K562 (cell line): Measurements from ENCODE around the gene PLAAT3. TPM values are rescaled to one million over a fixed set of nuclear protein-coding genes. Genes with fewer than 3 reads are reported as not detected.

Source experiments
- ATAC-seq: fragments of 200-7000 bp; cut with Tn5 transposase; 3 replicates; pipeline ENCODE4 v1.9.1; 2020; ENCODE audit warnings: moderate library complexity
- BruUV-seq: library from RNA; stranded (reverse); fragments of 400-500 nt; replicated peaks from 2 replicates; lab custom pipeline; 2021; lab: Mats Ljungman, UMichigan
- CTCF ChIA-PET: fragments of 300-600 bp; formaldehyde crosslinking; extraction: SDS; loops from one replicate; lab custom pipeline; 2021; ENCODE audit warnings: low intra/inter-chr PET ratio; lab: Yijun Ruan, JAX
- POLR2A ChIA-PET: fragments of 300-600, 350-650 bp; sonication (Branson Sonifier 250); formaldehyde crosslinking; extraction: SDS; loops from one replicate; lab custom pipeline; 2021; ENCODE audit warnings: antibody characterized with exemption, inconsistent platforms; lab: Yijun Ruan, JAX
- DNase-seq, 4 experiments: peaks; one replicate each; pipeline versions ENCODE4 v3.0.0 to v3.0.0-alpha.2; 2011 to 2018; ENCODE audit warnings: low spot score in 3 of 4, mixed read lengths in 3 of 4; ENCODE audit errors: extremely low read depth in 1 of 4
- FAIRE-seq: peaks from 2 replicates; lab custom pipeline; 2011; peaks lifted over from hg19 to GRCh38; lab: Jason Lieb, UNC
- H2AFZ ChIP-seq: 2 replicates; pipeline ENCODE4 v1.6.0; 2011; ENCODE audit warnings: low read depth, low read length, control low read depth, inconsistent platforms
- H3K27ac ChIP-seq: fragments of 200-600 bp; 3 replicates; pipeline ENCODE4 v1.8.0; 2011; ENCODE audit warnings: low read depth, mild to moderate bottlenecking, control low read depth, inconsistent platforms, low read length, moderate library complexity, mixed read lengths; ENCODE audit errors: extremely low read depth
- H3K27me3 ChIP-seq, 2 experiments: fragments of 300-600 bp in 1 of 2; 2 replicates in 1 of 2; 3 replicates in 1 of 2; pipeline versions ENCODE4 v1.6.0 to v1.8.0; 2011; ENCODE audit warnings: inconsistent platforms in 2 of 2, low read length in 2 of 2, mild to moderate bottlenecking in 1 of 2, mixed read lengths in 1 of 2, moderate library complexity in 1 of 2; ENCODE audit not compliant: control insufficient read depth in 2 of 2, insufficient read depth in 2 of 2
- H3K36me3 ChIP-seq: fragments of 300-600 bp; 3 replicates; pipeline ENCODE4 v1.8.0; 2011; ENCODE audit warnings: mild to moderate bottlenecking, low read length, inconsistent platforms; ENCODE audit not compliant: control insufficient read depth, insufficient read depth
- H3K4me1 ChIP-seq, 2 experiments: fragments of 200-600 bp in 1 of 2; replicated peaks in 1 of 2; 2 replicates in 1 of 2; 3 replicates in 1 of 2; pipeline versions ENCODE4 v1.5.1 to v1.8.0; 2011; ENCODE audit warnings: inconsistent platforms in 2 of 2, low read length in 2 of 2, mild to moderate bottlenecking in 1 of 2, mixed read lengths in 1 of 2, moderate library complexity in 1 of 2; ENCODE audit not compliant: control insufficient read depth in 2 of 2, insufficient read depth in 2 of 2
- H3K4me2 ChIP-seq: 2 replicates; pipeline ENCODE4 v1.6.1; 2011; ENCODE audit warnings: low read length, control low read depth, inconsistent platforms, mixed read lengths; ENCODE audit not compliant: insufficient read depth
- H3K4me3 ChIP-seq: fragments of 200-600 bp; sonication (generic), shearing (Covaris generic); 2 replicates; pipeline ENCODE4 v1.5.1; 2016; ENCODE audit warnings: control low read depth, inconsistent platforms
- H3K79me2 ChIP-seq: fragments of 200-600 bp; 3 replicates; pipeline ENCODE4 v1.8.0; 2011; ENCODE audit warnings: low read length, inconsistent platforms; ENCODE audit not compliant: control insufficient read depth, insufficient read depth
- H3K9ac ChIP-seq, 2 experiments: 2 replicates each; pipeline versions ENCODE4 v1.6.0 to v1.6.1; 2011; ENCODE audit warnings: low read depth in 2 of 2, low read length in 2 of 2, control low read depth in 1 of 2, inconsistent platforms in 1 of 2, mild to moderate bottlenecking in 1 of 2, mixed read lengths in 1 of 2; ENCODE audit not compliant: insufficient read depth in 1 of 2
- H3K9me1 ChIP-seq: one replicate; pipeline ENCODE4 v1.6.0; 2011; ENCODE audit warnings: inconsistent platforms, mild to moderate bottlenecking, low read length, moderate library complexity; ENCODE audit not compliant: control insufficient read depth, insufficient read depth
- H3K9me3 ChIP-seq: replicated peaks from 2 replicates; pipeline ENCODE4 v1.5.1; 2011; ENCODE audit warnings: low read depth, low read length, inconsistent platforms; ENCODE audit not compliant: control insufficient read depth, insufficient read depth
- H4K20me1 ChIP-seq: replicated peaks from 2 replicates; pipeline ENCODE4 v1.6.1; 2011; ENCODE audit warnings: low read length, inconsistent platforms, mixed read lengths; ENCODE audit not compliant: control insufficient read depth, insufficient read depth
- DIDO1 ChIP-seq: fragments of 450-650 bp; IDR thresholded peaks from 2 replicates; pipeline ENCODE4 v1.6.1; 2016; ENCODE audit warnings: low read depth, missing biosample characterization, missing genetic modification characterization
- ESRRA ChIP-seq: fragments of 450-650 bp; IDR thresholded peaks from 2 replicates; pipeline ENCODE4 v1.6.1; 2014; ENCODE audit warnings: low read depth, mild to moderate bottlenecking, moderate library complexity, borderline replicate concordance
- KDM2B ChIP-seq: fragments of 250-450 bp; sonication (Bioruptor Pico); IDR thresholded peaks from 2 replicates; pipeline ENCODE4 v1.8.0; 2021; ENCODE audit warnings: mild to moderate bottlenecking, moderate library complexity
- SOX6 ChIP-seq: fragments of 450-650 bp; IDR thresholded peaks from 2 replicates; pipeline ENCODE4 v1.6.1; 2014; ENCODE audit warnings: mild to moderate bottlenecking
- YY1 ChIP-seq, 3 experiments: IDR thresholded peaks; 2 replicates each; pipeline ENCODE4 v1.6.1; 2011; ENCODE audit warnings: low read length in 2 of 3, mild to moderate bottlenecking in 2 of 3, moderate library complexity in 2 of 3, borderline replicate concordance in 1 of 3, control low read depth in 1 of 3, low read depth in 1 of 3; ENCODE audit not compliant: insufficient read depth in 3 of 3, insufficient replicate concordance in 2 of 3, control insufficient read depth in 1 of 3, insufficient read length in 1 of 3; ENCODE audit errors: extremely low read depth in 1 of 3
- ZKSCAN1 ChIP-seq: fragments of 150-350 bp; IDR thresholded peaks from 2 replicates; pipeline ENCODE4 v1.6.1; 2016; ENCODE audit warnings: low read depth, low read length
- ZNF830 ChIP-seq: fragments of 250-450 bp; sonication (Bioruptor Pico); IDR thresholded peaks from 2 replicates; pipeline ENCODE4 v1.5.0; 2021; ENCODE audit warnings: mild to moderate bottlenecking
- WGBS: fragments of 100-300 bp; shearing (Covaris generic); methylation state at CpG from one replicate; pipeline ENCODE4 v1.1.6; 2016; ENCODE audit warnings: low coverage, mixed read lengths; ENCODE audit not compliant: insufficient coverage; ENCODE audit errors: missing lambda C conversion rate; 5-methylcytosine and 5-hydroxymethylcytosine counted together
- in situ Hi-C: fragments of 300-500 bp; cut with MboI; formaldehyde crosslinking; loops from 4 replicates; pipeline ENCODE4 v1.15.0; 2018; ENCODE audit warnings: inconsistent platforms, mixed read lengths
- intact Hi-C: fragments of 100-400 bp; cut with micrococcal nuclease; formaldehyde crosslinking; loops from 2 replicates; pipeline ENCODE4 v1.14.2; 2022
- polyA plus RNA-seq, 8 experiments: library from polyadenylated mRNA; depleted of rRNA in 4 of 8; stranded (reverse) in 5 of 8; unstranded in 3 of 8; fragments of >200 nt; fragmentation: Nextera tagmentation in 2 of 8; fragmentation: Illumina TruSeq in 1 of 8; extraction: Ambion mirVana in 2 of 8; extraction: Trizol in 1 of 8; gene quantifications; 2 replicates each; pipeline versions ENCODE4 v1.2.1 to v1.2.3, GENCODE V29; 2011 to 2014; ENCODE audit warnings: inconsistent platforms in 1 of 8, missing spikeins in 1 of 8
- total RNA-seq, 7 experiments: library from RNA; depleted of rRNA in 6 of 7; stranded (reverse); fragments of >200 nt in 6 of 7; fragmentation: Illumina TruSeq in 2 of 7; extraction: Trizol in 2 of 7; gene quantifications; 2 replicates each; pipeline versions ENCODE4 v1.2.1 to v1.2.3, GENCODE V29; 2011 to 2021; ENCODE audit warnings: low replicate concordance in 1 of 7
- TF ChIP-seq, protein P1 (sequence below): sonication (generic); formaldehyde crosslinking; IDR thresholded peaks from 2 replicates; pipeline ENCODE4 v1.8.1; 2023; ENCODE audit warnings: missing genetic modification reagents, mild to moderate bottlenecking, borderline replicate concordance
- TF ChIP-seq, protein P2 (sequence below): fragments of 250-450 bp; sonication (Bioruptor Pico); IDR thresholded peaks from 2 replicates; pipeline ENCODE4 v1.9.0; 2021; ENCODE audit warnings: mild to moderate bottlenecking, inconsistent platforms

PLAAT3 gene
- total and polyA plus RNA-seq, 9 of the 15 experiments (the other 6 are each of a cell fraction or from before 2014, with no cell fraction given): 0.80 to 2.7 (median 1.4) TPM

DNA sequence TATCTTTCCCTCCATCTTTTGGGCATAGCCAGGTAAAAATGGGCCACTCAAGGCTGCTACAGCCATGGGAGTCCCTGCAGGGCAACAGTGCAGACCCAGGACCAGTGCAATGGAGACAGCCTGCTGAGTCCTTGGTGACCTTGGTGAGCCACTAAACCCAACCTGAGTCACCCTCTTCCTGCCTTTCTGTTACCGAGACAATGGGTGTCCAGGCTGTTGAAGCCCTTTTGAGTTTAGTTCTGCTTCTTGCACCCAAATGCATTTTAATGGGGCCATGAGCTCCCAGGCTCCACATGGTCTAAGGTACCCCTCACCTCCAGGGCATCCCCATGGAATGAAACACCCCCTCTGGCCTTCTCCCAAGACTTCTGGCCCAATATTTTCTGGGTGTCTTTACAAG is 78.5 kb downstream of the PLAAT3 start:
- intact Hi-C loops: no loop called here
- Histone ChIP-seq H3K9me3 (no peaks in the 10 kb centered on the region), H3K79me2 (no peaks in the 10 kb centered on the region), H3K4me3 (no peak overlapping the region), H4K20me1 (no peaks in the 10 kb centered on the region), H3K4me2 (no peak overlapping the region; the same call in 1 of the 2 replicates), H2AFZ (peak overlapping the region; percentile 83), H3K27ac (no peak overlapping the region), H3K9me1 (no peaks in the 10 kb centered on the region)
- in situ Hi-C loops: no loop called here
- ChIA-PET POLR2A (interaction anchor here (0.9 kb wide), 1 partner anchor 18 kb away, joined by 3 read pairs; no protein-coding TSS in a partner anchor), CTCF (no interaction called here)
- ATAC-seq (no peak), DNase-seq (peak in 3 of 4 experiments; percentile 11 to 38 (median 34)), FAIRE-seq (peak; percentile 40)
- WGBS: 57% methylated on average over 1 of the region's 1 CpG
- TF ChIP-seq ESRRA (peak; percentile 67), ZNF830 (CRISPR knock-in tag) (no peak), SOX6 (0 out of 2 replicates have a peak, but pooled peaks have one; percentile 25), YY1 (IDR thresholded peaks at IDR 0.05; ENCODE audit: borderline replicate concordance in 1 of 3, control insufficient read depth in 1 of 3, extremely low read depth in 1 of 3, insufficient read depth in 3 of 3, insufficient read length in 1 of 3, insufficient replicate concordance in 2 of 3, low read depth in 1 of 3, low read length in 2 of 3) (peak in 1 of 3 experiments; percentile 23), ZKSCAN1 (no peak), DIDO1 (no peak), KDM2B (CRISPR knock-in tag) (no peak)
- TF ChIP-seq, protein P1, sequence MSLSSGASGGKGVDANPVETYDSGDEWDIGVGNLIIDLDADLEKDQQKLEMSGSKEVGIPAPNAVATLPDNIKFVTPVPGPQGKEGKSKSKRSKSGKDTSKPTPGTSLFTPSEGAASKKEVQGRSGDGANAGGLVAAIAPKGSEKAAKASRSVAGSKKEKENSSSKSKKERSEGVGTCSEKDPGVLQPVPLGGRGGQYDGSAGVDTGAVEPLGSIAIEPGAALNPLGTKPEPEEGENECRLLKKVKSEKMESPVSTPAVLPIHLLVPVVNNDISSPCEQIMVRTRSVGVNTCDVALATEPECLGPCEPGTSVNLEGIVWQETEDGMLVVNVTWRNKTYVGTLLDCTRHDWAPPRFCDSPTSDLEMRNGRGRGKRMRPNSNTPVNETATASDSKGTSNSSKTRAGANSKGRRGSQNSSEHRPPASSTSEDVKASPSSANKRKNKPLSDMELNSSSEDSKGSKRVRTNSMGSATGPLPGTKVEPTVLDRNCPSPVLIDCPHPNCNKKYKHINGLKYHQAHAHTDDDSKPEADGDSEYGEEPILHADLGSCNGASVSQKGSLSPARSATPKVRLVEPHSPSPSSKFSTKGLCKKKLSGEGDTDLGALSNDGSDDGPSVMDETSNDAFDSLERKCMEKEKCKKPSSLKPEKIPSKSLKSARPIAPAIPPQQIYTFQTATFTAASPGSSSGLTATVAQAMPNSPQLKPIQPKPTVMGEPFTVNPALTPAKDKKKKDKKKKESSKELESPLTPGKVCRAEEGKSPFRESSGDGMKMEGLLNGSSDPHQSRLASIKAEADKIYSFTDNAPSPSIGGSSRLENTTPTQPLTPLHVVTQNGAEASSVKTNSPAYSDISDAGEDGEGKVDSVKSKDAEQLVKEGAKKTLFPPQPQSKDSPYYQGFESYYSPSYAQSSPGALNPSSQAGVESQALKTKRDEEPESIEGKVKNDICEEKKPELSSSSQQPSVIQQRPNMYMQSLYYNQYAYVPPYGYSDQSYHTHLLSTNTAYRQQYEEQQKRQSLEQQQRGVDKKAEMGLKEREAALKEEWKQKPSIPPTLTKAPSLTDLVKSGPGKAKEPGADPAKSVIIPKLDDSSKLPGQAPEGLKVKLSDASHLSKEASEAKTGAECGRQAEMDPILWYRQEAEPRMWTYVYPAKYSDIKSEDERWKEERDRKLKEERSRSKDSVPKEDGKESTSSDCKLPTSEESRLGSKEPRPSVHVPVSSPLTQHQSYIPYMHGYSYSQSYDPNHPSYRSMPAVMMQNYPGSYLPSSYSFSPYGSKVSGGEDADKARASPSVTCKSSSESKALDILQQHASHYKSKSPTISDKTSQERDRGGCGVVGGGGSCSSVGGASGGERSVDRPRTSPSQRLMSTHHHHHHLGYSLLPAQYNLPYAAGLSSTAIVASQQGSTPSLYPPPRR (CRISPR knock-in tag): no peak
- TF ChIP-seq, protein P2, sequence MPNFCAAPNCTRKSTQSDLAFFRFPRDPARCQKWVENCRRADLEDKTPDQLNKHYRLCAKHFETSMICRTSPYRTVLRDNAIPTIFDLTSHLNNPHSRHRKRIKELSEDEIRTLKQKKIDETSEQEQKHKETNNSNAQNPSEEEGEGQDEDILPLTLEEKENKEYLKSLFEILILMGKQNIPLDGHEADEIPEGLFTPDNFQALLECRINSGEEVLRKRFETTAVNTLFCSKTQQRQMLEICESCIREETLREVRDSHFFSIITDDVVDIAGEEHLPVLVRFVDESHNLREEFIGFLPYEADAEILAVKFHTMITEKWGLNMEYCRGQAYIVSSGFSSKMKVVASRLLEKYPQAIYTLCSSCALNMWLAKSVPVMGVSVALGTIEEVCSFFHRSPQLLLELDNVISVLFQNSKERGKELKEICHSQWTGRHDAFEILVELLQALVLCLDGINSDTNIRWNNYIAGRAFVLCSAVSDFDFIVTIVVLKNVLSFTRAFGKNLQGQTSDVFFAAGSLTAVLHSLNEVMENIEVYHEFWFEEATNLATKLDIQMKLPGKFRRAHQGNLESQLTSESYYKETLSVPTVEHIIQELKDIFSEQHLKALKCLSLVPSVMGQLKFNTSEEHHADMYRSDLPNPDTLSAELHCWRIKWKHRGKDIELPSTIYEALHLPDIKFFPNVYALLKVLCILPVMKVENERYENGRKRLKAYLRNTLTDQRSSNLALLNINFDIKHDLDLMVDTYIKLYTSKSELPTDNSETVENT (CRISPR knock-in tag): no peak
- TF ChIP-seq, all 486 proteins: peak for 3
- Histone ChIP-seq H3K4me1 (peaks cover 27 to 63% of the 10 kb centered on the region in 2 experiments), H3K27me3 (no peaks in the 10 kb centered on the region), H3K36me3 (no peaks in the 10 kb centered on the region), H3K9ac (peak overlapping the region in 1 of 2 experiments; percentile 8; a peak in 1 of 4 replicates)
- BruUV-seq: no TSS peak
